Measurements from ENCODE around the gene TBC1D2B.

The TBC1D2B gene

GRCh38 chr15:78077053-78077870 lies at the start of gene TBC1D2B:
Gene TBC1D2B, minus strand, starts transcription at chr15:78077711. Its CDS starts 59 bp downstream, at chr15:78077652.
- DNase-seq = peak; percentile 85

DNA sequence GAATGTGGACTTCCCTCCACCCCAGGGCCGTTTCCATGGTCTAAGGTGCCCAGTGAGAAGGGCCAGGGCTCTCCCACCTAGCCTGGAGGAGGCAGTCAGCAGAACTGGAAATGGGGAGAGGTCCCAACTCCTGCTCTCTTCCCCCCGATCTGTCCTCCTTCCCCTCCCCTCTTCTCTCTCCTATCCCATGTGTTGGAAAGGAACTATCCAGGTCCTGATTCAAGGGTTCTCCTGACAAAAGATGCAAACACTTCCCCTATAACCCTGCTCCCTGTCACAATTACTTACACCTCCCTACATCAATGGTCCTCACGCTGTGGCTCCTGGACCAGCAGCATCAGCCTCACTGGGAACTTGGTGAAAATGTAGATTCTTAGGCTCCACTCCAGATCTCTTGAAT lies 47.8 kb upstream of the TBC1D2B start:
- no peak for DNase-seq

DNA sequence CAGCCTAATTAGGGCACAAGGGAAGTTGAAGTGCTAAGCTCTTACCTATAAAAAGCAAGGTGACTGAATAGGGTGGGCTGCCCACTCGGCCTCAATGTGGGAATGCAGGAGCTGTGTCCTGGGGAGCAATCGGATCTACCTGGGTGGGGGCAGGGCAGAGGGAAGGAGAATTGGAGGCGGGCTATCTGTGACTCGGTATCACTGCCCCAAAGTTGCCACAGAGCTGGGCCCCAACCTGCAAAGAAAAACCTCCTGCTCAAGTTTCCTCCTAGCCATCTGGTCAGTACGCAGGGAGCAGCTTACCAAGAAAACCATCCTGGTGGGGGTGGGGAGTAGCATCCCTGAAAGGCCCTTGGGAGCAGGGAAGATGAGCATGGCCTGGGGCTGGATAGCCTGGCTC lies 43.0 kb upstream of the TBC1D2B start:
- DNase-seq = no peak

DNA sequence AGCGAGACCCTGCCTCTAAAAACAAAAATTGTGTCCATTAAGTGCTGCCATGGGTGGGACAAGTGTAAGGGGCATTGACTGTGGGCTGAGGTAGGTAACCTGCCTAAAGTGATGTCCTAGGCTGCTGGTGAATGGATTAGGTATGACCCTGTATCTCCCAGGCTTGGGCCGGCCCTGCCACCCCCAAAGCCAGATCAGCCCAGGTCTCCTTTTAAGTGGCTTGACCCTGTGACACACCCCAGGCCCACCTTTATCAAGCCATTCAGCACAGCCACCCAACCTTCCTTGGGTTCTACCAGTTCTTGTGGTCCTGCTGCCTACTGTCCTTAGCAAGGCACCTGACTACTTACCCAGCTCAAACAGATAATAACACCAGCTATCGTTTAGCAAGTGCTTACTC lies 35.0 kb upstream of the TBC1D2B start:
- no peak for DNase-seq

GRCh38 chr15:78111788-78112187 lies 34.3 kb upstream of the TBC1D2B start:
- DNase-seq = no peak

- no peak for DNase-seq
Observed at GRCh38 chr15:78110916-78111475, 33.5 kb upstream of the TBC1D2B start.

DNA sequence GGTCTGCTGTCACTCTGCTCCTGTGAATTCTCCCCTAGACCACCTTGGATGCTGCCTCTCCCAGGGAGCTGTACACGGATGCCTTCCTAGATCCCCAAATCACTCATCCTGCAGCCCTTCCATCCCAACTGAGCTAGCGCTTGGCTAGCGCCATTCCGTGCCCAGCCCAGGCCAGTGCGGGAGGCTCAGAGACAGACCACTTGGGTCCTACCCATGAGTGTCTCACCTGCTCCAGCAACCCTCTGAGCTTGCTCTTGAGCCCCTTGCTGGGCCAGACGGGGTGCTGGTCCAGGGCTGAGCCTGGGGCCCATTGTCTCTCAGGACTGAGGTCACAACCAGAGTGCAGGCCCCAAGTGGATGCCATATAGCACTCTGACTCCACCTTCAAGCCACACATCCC lies 32.6 kb upstream of the TBC1D2B start:
- DNase-seq = no peak

GRCh38 chr15:78109156-78109555 lies 31.6 kb upstream of the TBC1D2B start:
- no peak for DNase-seq

DNA sequence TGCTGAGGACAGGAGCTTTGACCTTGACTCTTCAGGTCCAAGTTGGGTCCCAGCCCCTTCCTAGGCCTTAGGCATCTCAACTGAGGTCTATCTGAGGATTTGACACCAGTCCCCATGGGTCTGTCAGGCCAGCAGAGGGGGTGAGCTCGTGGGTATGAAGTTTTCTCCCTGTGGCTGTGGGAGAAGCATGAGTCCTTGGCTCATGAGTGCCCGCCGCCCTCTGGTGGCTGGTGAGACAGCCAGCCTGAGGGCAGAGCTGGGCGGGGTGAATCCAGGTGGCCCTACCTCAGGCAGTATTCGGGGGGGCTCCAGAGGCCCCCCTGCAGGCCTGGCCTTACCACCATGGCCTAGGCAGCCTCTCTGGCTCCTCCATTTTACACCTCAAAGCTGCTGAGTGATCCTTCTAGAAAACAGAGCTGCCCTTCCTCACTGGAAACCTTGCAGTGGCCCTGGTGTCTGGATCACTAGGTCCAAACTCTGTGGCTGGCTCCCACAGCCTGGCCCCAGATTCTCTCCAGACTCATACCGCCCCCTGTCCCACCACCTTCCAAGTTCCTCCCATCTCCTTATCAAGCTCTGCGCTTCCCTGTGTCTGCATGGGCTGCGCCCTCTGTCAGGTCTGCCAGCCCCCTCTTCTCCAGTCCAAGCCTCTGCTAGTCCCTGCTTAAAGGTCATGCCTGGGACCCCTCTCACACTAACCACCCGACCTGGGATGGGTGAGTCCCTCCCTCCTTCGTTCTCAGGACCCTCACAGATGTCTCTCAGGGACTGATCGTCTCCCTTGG lies 31.0 kb upstream of the TBC1D2B start:
- DNase-seq = peak; percentile 70

DNA sequence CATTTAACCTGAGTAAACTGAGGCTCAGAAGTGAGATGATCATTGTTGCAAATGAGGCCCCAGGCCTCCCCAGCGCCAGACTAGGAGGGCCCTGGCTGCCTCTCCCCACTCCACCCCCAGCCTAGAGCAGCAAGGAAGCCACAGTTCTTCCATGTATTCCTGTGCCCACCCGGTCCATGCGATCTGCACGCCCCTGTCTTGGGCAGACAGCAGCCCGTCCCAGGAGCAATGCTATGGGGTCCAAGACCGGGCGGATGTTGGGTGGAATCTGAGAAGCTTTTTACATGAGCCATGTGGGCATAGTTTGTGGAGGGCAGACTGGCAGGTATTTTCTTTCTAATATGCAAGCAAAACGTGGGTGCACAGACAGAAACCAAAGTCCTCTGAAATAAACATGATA lies 30.0 kb upstream of the TBC1D2B start:
- DNase-seq = no peak

- DNase-seq = no peak
Observed at GRCh38 chr15:78105476-78106241, 28.1 kb upstream of the TBC1D2B start.

GRCh38 chr15:78104566-78105475 lies 27.3 kb upstream of the TBC1D2B start:
- DNase-seq = no peak

DNA sequence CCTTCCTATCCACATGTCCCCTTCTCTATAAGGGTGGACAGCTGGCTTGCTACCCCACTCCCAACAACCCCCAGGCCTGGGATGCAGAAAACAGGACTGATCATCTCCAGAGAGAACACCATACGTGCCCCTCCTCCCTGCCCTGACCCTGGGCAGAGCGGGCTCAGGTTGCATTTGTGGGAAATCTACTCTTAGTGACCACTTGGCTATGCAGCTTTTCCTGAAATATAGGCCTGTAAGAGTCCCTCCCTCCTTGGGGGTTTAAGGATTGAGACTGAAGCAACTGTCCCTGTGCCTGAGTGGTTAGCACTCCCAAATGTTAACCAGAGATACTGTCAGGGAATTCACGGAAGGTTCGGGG lies 26.6 kb upstream of the TBC1D2B start:
- DNase-seq = no peak

- DNase-seq = no peak
Observed at GRCh38 chr15:78103406-78104118, 26.1 kb upstream of the TBC1D2B start.

GRCh38 chr15:78102741-78103140 lies 25.2 kb upstream of the TBC1D2B start:
- no peak for DNase-seq

DNA sequence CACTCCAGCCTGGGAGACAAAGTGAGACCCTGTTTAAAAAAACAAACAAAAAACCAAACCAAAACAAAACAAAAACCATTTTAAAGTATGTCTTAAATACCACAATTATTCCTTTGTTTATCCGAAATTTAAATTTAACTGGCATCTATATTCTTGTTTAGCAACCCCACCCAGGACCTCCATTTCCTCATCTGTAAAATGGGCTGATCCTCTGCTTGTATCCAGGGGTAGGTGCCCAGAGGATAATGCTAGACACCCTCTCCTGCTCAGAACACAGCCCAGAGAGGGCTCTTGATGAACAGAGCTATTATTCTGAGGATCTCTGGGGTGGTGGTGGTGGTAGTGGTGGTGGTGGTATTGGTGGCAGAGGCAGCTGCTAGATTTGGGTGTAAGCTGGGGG lies 24.7 kb upstream of the TBC1D2B start:
- DNase-seq = no peak

- DNase-seq = no peak
Observed at GRCh38 chr15:78101423-78102105, 24.1 kb upstream of the TBC1D2B start.

GRCh38 chr15:78100886-78101285 lies 23.4 kb upstream of the TBC1D2B start:
- no peak for DNase-seq

- DNase-seq = no peak
Observed at GRCh38 chr15:78098131-78098755, 20.7 kb upstream of the TBC1D2B start.

DNA sequence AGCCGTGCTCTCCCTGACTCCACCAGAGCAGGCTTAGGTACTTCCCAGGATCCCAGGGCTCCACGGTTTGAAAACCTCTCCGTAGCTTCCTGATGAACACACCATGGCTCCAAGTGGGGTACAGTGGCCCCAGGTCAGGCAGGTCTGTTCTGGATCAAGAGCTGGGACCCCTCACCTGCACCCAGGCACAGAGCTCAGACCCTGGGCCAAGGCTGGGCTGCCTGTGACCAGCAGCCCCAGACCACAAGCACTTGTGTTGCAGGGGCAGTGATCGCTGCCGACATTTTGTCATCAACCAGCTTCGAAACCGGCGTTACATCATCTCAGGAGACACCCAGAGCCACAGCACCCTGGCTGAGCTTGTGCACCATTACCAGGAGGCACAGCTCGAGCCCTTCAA lies 20.2 kb upstream of the TBC1D2B start:
- no peak for DNase-seq
